T-helper 2 cell (primary cell): ENCODE results near the gene MANBA.
A peak's percentile ranks its signal among the peaks of the same experiment; 100 is the strongest.
"Not testable (repeated sequence)": the region's sequence is repeated elsewhere in the genome, so short reads cannot be mapped to it uniquely, and the experiment has no call there.

Experiments
- DNase-seq, 5 experiments: peaks; one replicate each; pipeline versions ENCODE4 v3.0.0 to v3.0.0-alpha.2; 2012 to 2022

MANBA gene

DNA sequence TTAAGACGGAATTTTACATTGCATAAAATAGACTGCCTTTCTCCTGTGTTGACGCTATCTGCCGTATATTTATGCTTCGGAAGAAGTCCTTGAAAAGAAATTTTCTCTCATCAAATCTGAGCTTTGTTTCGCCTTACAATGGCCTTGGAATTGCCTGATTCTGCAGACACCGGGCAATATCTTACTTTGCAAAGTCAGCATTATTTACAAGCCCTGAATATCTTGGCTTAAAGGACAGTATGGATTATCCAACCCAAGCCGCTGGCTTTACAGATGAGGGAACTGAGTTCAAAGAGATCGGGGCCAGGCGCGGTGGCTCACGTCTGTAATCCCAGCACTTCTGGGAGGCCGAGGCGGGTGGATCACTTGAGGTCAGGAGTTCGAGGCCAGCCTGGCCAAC, 1.1 kb upstream of the MANBA start:
- DNase-seq: no peak

DNA sequence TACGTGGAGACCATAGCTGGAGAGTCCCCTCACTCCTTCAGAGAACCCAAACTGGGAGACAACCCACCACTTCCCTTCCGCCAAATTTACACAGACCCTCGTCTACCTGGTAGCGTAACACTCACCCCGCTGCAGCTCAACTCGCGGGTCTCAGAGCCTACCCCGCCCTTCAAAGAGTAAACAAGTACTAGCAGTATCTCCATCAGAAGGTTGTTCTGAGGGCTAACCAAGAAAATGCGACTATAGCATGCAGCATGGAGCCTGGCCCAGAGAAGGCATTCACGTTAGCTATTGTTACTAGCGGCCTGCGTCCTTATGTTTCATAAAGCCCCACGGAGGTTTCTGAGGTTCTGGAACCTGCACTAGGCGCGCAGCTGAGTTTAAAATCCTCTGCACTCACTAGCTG, 531 bp upstream of the MANBA start:
- peak in 1 of 5 experiments; percentile 44 for DNase-seq

DNA sequence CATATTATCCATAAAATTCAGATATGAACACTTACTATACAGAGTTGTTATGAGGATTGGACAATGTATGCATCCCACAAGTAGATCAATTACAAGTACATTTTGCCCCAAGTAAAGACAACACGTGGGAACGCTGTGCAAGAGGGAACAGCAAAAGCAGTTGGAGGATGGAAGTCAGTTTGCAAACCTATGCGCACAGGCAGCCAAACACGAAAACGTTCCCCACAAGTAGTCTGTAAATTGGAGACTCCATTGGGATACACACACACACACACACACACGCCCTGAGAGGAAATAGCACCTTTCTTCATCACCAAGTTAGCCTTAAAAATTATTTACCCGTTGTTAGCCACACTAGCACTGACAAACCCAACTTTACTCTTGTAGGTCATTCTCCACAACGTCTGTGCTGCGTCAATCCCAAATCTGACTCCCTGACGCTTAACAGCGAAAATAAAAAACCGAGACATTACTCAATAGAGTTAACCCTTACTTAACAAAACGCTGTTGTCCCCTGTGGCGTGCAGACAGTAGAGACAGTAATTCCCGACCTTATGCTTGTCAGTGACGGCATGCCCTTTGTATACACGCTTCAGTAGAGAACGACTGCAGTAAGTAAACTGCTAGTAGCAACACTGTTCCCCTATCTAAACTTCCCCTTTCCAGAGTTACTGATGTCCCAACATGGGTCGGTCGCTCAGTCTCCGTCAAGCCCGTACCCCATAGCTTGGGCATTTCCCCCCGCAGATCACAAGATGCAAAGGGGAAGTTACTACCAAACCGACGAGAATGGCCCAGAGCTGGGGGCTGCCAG, 730 bp downstream of the MANBA start:
- peak in 1 of 5 experiments; percentile 61 for DNase-seq

DNA sequence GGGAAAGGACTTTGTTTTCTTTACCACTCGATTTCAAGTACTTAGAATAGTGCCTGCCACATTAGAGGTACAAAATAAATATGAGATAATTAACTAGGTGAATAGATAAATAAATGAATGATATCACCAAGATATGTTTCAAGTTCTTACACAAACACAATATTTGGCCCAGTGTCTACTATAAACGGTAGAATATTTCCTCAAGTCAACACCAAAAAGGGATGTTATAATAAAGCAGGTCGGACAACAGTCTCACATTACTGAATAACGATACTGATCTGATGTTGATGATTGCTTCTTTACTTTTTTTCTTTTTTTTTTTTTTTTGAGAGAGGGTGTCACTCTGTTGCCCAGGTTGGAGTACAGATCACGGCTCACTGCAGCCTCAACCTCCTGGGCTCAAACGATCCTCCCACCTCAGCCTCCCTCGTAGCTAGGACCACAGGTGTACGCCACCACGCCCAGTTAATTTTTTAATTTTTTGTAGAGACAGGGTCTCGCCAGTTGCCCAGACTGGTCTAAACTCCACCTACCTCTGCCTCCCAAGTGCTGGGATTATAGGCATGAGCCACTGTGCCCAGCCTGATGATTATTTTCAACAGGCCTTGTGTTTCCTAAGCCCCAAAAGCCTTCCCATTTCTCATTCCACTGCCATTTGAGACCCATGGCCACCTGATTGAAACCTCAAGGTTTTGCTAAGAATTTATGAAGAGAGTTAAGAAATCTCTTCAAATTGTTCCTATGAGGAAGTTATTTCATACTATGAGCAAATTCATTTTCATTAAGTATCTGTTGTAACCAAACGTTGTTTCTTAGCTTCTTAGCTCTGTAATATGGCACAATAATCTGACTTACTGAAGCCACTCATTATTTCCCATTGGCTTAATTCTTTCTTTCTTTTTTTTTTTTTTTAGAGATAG, 2.3 kb downstream of the MANBA start:
- DNase-seq: no peak

DNA sequence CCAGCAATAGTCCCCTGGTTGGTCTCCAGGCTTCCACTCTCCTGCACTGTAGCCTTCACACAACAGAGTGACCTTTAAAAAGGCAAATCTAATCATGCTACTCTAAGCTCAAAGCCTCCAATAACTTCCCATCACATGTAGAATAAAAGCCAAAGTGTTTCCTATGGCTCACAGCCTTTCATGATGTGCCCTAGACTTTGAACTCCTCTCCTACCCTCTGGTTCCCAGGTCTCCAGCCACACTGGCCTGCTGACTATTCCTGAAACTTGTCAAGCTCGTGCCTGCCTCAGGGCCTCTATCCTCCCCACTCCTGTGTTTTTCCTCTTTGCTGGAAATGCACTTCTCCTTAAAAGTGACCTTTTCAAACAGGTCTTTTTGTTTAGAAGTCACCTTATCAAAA, 3.1 kb downstream of the MANBA start:
- DNase-seq: no peak

DNA sequence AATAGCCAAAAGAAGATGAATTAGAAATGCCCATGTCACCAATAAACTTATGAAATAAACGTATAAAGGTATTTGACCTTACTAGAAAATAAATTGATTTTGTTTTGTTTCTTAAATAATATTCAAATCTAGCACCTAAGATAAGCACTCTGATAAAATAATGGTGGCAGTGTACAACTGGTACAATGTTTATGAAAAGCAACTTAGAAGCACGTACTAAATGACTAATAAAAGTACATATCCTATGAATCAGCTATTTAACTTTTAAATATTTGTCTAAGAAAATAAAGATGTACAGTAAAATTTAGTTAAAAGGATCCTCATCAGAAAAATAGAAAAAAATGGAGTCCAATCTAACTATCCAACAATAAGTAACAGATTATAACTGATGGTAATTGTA, 6.7 kb downstream of the MANBA start:
- DNase-seq: no peak

DNA sequence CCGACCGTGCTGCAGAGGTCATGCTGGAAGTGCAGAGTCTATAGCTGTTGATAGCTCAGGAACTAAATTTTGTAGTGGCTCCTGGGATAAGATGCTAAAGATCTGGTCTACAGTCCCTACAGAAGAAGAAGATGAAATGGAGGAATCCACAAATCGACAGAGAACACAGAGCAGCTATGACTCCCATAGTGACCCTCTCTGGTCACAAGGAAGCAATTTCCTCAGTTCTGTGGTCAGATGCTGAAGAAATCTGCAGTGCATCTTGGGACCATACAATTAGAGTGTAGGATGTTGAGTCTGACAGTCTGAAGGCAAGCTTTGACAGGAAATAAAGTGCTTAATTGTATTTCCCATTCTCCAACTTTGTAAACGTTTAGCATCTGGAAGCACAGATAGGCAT, 8.8 kb downstream of the MANBA start:
- no peak for DNase-seq

DNA sequence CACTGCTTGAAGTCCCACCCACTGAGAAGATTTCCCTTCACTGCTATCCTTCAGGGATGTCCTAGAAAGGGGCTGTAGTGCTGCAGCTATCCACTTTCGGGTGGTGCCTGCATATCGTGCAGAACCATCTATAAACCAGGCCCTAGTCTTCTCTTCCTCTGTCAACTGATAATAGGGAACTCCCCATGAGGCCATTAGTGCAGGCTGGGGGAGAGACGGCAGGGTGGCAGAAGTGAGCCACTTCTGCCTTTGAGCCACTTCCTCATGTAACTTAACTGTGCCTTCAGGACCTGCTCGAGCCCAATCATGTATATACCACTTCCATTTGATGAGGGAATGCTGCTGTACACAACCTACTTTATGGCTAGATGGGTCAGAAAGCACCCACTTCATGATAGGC, 17.4 kb downstream of the MANBA start:
- DNase-seq: not testable (repeated sequence)

DNA sequence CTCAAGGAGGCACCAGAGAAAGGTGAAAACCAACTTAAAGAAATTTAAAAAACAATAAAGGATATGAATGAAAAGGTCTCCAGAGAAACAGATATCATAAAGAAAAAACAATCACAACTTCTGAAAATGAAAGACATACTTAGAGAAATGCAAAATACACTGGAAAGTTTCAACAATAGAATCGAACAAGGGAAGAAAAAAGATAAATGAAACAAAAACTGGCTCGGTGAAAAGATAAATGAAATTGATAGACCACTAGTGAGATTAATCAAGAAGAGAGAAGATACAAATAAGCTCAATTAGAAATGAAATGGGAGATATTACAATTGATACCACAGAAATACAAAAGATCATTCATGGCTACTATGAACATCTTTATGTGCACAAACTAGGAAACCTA, 22.0 kb downstream of the MANBA start:
- not testable (repeated sequence) for DNase-seq

DNA sequence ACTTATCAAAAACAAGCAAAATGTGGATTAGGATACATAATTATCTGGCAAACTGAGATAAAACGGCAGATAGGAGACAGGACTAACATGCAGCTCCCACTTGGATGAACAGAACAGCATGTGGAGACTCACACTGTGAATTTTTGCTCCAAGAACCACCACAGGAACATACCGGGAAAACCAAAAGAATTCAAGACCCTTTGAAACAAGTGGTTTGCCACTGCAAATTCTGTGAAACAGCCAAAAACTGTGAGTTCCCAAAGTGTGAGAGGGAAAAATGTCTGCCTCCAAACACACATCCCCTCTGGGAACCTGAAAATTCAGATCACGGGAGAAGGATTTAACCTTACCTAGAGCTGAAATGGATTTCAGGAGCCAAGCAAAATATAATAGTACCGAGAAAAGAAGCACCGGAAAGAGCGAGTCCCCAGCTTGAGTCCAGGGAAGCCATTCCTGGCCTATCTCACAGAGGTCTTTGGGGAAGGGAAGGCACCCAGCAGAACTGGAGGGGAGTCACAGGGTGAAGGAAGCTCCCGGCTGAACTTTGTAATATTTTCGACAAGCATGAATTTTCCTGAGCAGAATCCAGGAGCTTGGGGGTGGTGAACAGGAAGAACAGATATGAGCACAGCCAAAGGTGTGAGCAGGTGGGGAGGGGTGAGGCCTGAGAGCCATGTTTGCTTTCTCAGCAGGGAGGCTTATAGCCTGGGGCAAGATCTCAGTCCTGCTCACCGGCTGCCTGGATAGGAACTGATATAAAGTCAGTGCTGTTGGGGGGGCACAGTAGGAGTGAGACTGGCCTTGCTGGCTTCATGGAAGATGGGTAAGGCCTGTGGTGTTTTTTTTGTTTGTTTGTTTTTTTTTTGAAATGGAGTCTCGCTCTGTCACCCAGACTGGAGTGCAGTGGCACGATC, 23.9 kb downstream of the MANBA start:
- DNase-seq: no peak

DNA sequence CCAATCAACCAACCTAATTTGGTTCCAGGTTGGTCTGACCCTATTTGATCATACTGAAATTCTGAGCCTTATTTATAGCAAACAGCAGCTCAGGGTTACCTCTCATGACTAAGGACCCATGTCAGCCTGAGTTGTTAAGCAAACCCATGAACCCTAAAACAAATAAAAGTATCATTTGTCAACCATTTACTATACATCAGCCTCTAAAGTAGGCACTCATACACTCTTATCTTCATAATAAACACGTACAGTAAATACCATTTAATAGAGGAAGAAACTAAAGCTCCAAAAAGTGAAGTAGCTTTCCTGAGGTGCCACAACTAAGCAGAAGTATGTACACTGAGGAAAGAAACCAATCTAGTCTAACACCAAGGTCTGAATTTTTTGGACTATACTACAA, 25.2 kb downstream of the MANBA start:
- DNase-seq: no peak

DNA sequence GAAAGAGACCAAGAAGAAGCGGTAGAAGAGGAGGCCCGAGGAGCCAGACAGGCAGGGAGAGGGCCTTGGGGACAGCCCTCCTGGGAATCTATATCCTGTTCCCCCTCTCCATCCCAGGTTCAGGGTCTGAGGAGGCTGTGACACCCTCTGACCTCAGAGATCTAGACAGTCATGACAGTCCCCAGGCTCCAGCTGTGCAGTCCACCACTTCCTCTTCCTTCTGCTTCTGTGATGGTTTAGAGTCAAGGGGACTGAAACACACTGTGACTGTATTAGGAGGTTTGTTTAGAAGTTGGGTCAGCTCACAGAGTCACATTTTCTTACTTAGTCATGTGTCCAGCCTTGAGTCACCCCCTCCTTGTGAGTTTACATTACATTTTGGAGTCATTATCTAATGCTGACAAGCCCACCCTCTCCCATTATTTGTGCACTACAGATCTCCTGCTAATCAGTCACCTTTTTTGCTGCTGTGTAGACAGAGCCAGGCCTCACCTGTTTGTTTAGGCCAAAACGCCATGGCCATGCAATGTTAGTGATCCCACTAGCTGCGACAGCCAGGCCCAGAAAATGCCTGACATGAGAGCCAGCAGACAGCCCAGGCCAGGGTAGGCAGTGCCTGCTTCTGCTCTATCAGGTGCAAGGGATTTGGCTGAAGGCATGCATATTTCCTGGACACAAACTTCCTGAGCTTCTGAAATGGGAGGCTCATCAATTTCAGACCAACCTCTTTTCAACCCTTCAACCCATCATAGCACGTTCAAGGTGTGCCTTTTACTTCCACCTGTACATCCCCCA, 26.0 kb downstream of the MANBA start:
- peak in 1 of 5 experiments; percentile 74 for DNase-seq

DNA sequence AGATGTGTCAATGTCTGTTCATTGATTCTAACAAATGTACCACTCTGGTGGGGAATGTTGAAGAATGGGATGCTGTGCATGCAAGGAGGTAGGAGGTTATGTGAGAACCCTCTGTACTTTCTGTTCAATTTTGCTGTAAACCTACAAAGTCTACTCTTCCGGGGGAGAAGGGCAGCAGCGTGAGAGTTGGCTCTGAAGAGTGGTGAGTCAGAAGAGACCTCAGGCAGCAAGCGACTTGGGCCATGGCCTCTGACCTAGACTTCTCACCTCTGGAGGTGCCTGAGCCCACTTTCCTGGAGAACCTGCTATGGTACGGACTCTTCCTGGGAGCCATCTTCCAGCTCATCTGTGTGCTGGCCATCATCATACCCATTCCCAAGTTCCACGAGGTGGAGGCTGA, 26.7 kb downstream of the MANBA start:
- no peak for DNase-seq

DNA sequence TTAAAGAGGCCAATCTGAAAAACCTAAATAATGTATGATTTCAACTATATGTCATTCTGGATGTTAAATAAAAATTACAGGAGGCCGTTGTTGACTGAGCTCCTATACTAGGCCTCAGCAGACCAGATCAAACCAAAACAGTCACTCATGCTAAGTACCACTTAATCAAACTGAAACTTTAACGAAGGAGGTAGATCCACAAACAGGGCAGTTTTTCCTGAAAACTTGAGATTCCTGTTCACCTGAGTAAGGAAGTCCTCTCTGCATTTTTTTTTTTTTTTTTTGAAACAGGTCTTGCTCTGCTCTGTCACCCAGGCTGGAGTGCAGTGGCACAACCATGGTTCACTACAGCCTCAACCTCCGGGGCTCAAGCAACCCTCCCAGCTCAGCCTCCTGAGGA, 27.7 kb downstream of the MANBA start:
- DNase-seq: no peak

DNA sequence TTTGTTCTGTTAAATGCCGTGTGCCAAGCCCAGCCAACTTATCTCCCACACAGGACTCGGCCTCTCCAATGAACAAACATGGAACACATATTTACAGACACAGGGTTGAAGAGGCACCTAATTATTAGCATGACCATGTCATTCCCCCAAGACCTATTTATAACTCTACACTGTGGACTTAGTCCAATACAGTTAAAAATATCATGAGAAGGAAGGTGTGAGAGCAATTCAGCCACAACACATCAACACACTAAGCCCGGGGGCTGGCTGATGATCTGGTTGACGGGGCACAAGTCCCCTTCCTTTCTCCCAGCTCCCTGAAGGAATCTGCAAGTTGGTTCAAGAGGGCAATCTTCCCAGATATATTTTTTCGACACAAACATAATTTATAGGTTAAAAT, 28.1 kb downstream of the MANBA start:
- DNase-seq: no peak

DNA sequence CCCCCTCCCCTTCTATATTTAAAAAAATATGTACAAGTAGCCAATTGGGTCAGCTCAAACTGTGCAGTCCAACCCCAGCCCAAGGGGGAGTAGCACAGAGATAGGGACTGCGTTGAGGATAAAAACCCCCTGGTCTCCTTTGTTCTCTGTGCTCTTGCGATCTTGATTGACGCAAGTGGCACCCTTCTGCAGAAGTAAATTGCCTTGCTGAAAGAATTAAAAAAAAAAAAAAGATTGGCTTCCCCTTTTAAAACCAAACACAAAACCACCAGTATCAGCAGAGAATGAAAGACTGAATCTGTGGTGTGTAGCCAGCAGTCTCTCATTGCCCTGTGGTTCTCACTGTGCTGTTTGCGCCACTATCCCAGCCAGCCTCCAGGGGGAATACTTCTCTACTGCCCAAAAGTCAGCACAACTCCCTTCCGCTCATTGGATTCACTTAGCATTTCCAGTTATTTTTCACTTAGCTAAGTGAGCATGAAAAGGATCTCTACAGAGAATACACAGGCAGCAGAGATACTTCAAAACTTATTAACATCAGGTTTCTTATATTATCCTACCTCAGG, 29.7 kb downstream of the MANBA start:
- no peak for DNase-seq

DNA sequence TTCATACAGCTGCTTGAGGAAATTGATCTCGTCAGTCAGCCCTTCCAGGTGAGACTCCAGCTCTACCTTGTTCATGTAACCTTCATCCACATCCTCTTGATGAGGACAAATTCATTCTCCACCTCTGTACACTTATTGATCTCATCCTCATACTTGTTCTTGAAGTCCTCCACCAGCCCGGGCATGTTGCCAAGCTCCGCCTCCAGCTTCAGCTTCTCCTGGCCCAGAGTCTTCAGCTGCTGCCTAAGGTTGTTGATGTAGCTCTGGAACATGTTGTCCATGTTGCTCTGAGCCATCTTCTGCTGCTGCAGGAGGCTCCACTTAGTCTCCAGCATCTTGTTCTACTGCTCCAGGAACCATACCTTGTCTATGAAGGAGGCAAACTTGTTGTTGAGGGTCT, 31.3 kb downstream of the MANBA start:
- not testable (repeated sequence) for DNase-seq

DNA sequence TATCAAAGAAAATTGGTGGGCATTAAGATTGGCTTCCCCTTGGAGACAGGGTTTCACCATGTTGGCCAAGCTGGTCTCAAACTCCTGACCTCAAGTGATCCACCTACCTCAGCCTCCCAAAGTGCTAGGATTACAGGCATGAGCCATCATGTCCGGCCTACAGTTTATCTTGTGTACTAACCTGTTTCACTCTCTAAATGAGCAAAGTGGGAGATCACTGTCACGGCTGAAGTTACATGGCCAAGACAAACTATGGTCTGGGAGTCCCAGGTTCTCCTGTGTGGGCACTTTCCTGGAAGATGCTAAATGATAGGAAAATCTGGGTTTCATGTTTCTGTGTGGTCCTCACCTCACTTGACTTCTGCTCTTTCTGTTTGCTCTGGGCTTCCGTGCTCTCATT, 33.8 kb downstream of the MANBA start:
- not testable (repeated sequence) for DNase-seq

DNA sequence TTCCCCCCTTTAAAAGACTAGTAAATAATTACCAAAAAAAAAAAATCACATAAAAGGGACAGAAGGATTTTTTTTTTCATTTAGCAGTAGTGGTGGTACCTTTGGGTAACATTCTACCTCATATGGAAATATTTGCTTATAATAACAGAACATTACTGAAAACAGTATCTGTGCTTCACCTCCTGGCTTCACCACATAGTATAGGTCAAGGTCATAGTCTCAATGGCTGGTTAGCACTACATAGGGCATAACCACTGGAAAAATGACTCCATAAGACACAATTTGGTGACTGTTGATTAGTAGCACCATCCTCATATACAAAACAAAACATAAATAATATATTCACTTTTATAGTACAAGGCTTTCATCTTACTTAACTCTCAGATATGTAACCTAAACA, 34.7 kb downstream of the MANBA start:
- no peak for DNase-seq

DNA sequence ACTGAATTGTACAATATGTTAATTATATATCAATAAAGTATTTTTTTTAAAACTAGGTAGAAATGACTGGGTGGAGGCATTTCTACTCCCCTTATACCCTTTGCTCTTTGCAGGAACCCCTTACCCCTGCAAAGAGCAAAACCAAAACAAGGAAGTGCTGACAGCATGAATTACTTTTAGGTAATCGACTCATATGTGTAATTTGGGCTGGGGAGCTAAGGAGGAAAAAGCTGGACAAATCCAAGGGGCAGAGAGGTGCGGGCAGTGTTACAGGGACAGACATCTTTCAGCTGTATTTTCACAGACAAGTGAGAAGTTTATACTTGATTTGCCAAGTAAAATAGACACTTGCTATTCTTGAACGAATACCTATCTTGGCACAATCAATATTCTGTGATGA, 35.5 kb downstream of the MANBA start:
- DNase-seq: no peak

DNA sequence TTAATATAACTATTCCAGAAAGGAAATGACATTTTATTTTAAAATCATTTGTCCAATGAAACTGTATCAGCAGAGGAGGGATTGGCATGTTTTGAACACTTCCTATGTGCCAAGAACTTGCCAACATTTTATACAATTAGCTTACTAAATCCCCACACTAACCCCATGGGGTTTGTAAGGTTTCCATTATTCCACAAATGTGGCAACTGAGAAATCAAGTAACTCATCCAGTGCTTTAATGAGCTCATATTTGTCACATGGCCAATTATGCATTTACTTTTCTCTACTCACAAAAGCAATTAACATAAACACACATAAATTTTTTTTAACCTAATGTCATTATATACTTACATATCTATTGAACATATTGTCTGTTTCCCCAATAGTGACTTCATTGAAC, 37.3 kb downstream of the MANBA start:
- DNase-seq: no peak

DNA sequence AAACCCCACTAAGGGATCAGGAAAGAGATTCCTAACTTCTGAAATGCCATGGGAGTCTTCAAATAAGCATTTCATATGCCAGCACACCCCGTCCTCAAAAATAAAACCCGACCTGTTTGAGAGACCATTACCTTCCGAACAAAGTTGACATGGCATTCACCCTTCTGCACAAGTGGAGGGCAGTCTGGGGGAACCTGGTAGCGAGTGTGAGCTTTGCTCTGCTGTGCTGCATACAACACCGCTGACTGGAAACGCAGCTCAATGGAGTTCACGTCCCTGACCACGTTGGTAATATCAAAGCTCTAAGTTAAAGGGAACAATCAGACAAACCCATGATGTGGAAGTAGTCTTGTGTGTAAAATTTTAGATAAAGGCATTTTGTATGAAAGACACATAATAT, 38.0 kb downstream of the MANBA start:
- no peak for DNase-seq
